Stomach (tissue), 9 donors: Measurements from ENCODE around the gene PATE1. TPM values are rescaled to one million over a fixed set of nuclear protein-coding genes. Genes with fewer than 3 reads are reported as not detected.

ENCODE experiments used
- DNase-seq, 2 donors: peaks; one replicate each; pipeline versions ENCODE4 v3.0.0 to v3.0.0-alpha.2; 2013 to 2019
- H3K27ac ChIP-seq, 5 donors: fragments of 200-600 bp in 4 of 5; sonication (generic) in 4 of 5; one replicate each; pipeline ENCODE4 v1.5.1; 2013 to 2019; ENCODE audit warnings: mild to moderate bottlenecking in 1 of 5, moderate library complexity in 1 of 5
- H3K27me3 ChIP-seq, 3 donors: fragments of 200-600 bp; sonication (generic); one replicate each; pipeline ENCODE4 v1.5.1; 2017 to 2019; ENCODE audit warnings: mixed run types in 1 of 3
- H3K36me3 ChIP-seq, 4 donors: fragments of 200-600 bp; sonication (generic); 1 replicate in 3 of 4; 2 replicates in 1 of 4; pipeline ENCODE4 v1.5.1; 2016 to 2019
- H3K4me1 ChIP-seq, 4 donors: fragments of 200-600 bp; sonication (generic); one replicate each; pipeline ENCODE4 v1.5.1; 2016 to 2019
- H3K4me3 ChIP-seq, 4 donors: fragments of 200-600 bp; sonication (generic) in 3 of 4; one replicate each; pipeline ENCODE4 v1.5.1; 2016 to 2019; ENCODE audit warnings: mild to moderate bottlenecking in 1 of 4
- H3K9me3 ChIP-seq, 4 donors: fragments of 200-600 bp; sonication (generic); one replicate each; pipeline ENCODE4 v1.5.1; 2016 to 2019
- CTCF ChIP-seq, 7 experiments: fragments of 450-650 bp in 4 of 7; fragments of 200-600 bp in 3 of 7; sonication (generic) in 3 of 7; IDR thresholded peaks; one replicate each; pipeline ENCODE4 v1.5.1; 2016 to 2019; ENCODE audit warnings: antibody characterized with exemption in 7 of 7, control low read depth in 2 of 7, mild to moderate bottlenecking in 1 of 7
- EP300 ChIP-seq: sonication (generic); formaldehyde crosslinking; IDR thresholded peaks from one replicate; pipeline ENCODE4 v1.6.1; 2017; ENCODE audit warnings: antibody characterized with exemption
- POLR2A ChIP-seq, 4 donors: fragments of 450-650 bp; IDR thresholded peaks; one replicate each; pipeline ENCODE4 v1.6.1; 2016; ENCODE audit warnings: antibody characterized with exemption in 4 of 4, control low read depth in 2 of 4, mild to moderate bottlenecking in 1 of 4, moderate library complexity in 1 of 4
- POLR2AphosphoS5 ChIP-seq, 3 donors: sonication (generic); formaldehyde crosslinking; IDR thresholded peaks; one replicate each; pipeline ENCODE4 v1.6.1; 2016; ENCODE audit warnings: antibody characterized with exemption in 3 of 3
- WGBS, 5 donors: extraction: QIAGEN DNeasy Blood & Tissue Kit in 3 of 5; methylation state at CpG; one replicate each; pipeline versions ENCODE4 v1.1.5 to v1.1.7; 2013 to 2018; 5-methylcytosine and 5-hydroxymethylcytosine counted together
- intact Hi-C: fragments of 100-400 bp; cut with DNase I; formaldehyde crosslinking; loops from one replicate; pipeline ENCODE4 v1.15.1; 2023; ENCODE audit warnings: low total_unique reads
- polyA plus RNA-seq, 3 donors: library from polyadenylated mRNA; stranded (reverse); fragments of 200-250 nt; gene quantifications; one replicate each; pipeline ENCODE4 v1.2.3, GENCODE V29; 2013
- total RNA-seq, 5 donors: library from RNA; depleted of rRNA; stranded (reverse); fragments of >200 nt; gene quantifications; one replicate each; pipeline versions ENCODE4 v1.1.0 to v1.2.3, GENCODE V29; 2014 to 2016
- donor health status: healthy with polysubstance abuse.
- donor health status: Bipolar disorder and iron deficiency.
- donor health status: healthy.

PATE1 gene
- total and polyA plus RNA-seq, 8 donors, result not detected

GRCh38 chr11:125750629-125751028, 4.5 kb downstream of the PATE1 start:
- H3K4me1 ChIP-seq, result no peaks in the 10 kb centered on the region
- WGBS, 5 donors, result 33 to 42% (median 35%) methylated on average over 2 of the region's 2 CpGs
- no peak overlapping the region for H3K4me3 ChIP-seq
- intact Hi-C loops, result no loop called here
- no peaks in the 10 kb centered on the region for H3K27me3 ChIP-seq
- no peak overlapping the region for H3K27ac ChIP-seq
- DNase-seq, result no peak
- no peaks in the 10 kb centered on the region for H3K9me3 ChIP-seq
- H3K36me3 ChIP-seq, result no peaks in the 10 kb centered on the region
- TF ChIP-seq CTCF (IDR thresholded peaks at IDR 0.05) (no peak), POLR2AphosphoS5 (IDR thresholded peaks at IDR 0.05) (no peak), EP300 (no peak), POLR2A (IDR thresholded peaks at IDR 0.05) (no peak)

- intact Hi-C loops, result no loop called here
- 43 to 71% (median 63%) methylated on average over 5 to 7 of the region's 7 CpGs for WGBS, 5 donors
- peaks cover 0 to 10% (median 7%) of the 10 kb centered on the region in 4 donors for H3K9me3 ChIP-seq
- H3K36me3 ChIP-seq, result no peaks in the 10 kb centered on the region
- no peaks in the 10 kb centered on the region for H3K4me1 ChIP-seq
- no peak overlapping the region for H3K27ac ChIP-seq
- TF ChIP-seq CTCF (IDR thresholded peaks at IDR 0.05), result no peak
- TF ChIP-seq EP300, result no peak
- no peak for TF ChIP-seq POLR2AphosphoS5 (IDR thresholded peaks at IDR 0.05)
- no peak for TF ChIP-seq POLR2A (IDR thresholded peaks at IDR 0.05)
- no peaks in the 10 kb centered on the region for H3K27me3 ChIP-seq
- no peak for DNase-seq
- no peak overlapping the region for H3K4me3 ChIP-seq
These were observed 10.0 kb downstream of the PATE1 start for GRCh38 chr11:125756050-125756449.

DNA sequence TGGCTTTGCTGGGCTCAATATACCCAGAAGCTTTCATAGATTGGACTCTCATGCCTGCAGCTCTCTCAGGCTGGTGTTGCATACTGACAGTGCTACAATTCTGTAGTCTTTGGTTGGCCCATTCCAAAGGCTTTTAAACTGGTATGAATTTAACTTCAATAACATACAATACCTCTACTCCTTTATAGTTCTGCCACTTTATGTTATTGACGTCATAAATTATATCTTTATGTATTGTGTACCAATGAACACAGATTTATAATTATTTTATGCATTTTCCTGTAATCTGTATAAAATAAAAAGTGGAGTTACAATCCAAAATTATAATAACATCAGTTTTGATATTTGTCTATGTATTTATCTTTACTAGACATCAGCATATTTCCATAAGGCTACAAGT, 16.4 kb downstream of the PATE1 start:
- intact Hi-C loops, result no loop called here
- Histone ChIP-seq H3K27ac (no peak overlapping the region), H3K4me3 (no peak overlapping the region), H3K36me3 (no peaks in the 10 kb centered on the region), H3K27me3 (no peaks in the 10 kb centered on the region), H3K4me1 (no peaks in the 10 kb centered on the region), H3K9me3 (peaks cover 0 to 7% (median 6%) of the 10 kb centered on the region in 4 donors)
- 81 to 90% (median 87%) methylated on average over 1 of the region's 1 CpG for WGBS, 5 donors
- no peak for DNase-seq
- TF ChIP-seq CTCF (IDR thresholded peaks at IDR 0.05) (no peak), POLR2A (IDR thresholded peaks at IDR 0.05) (no peak), POLR2AphosphoS5 (IDR thresholded peaks at IDR 0.05) (no peak), EP300 (no peak)

DNA sequence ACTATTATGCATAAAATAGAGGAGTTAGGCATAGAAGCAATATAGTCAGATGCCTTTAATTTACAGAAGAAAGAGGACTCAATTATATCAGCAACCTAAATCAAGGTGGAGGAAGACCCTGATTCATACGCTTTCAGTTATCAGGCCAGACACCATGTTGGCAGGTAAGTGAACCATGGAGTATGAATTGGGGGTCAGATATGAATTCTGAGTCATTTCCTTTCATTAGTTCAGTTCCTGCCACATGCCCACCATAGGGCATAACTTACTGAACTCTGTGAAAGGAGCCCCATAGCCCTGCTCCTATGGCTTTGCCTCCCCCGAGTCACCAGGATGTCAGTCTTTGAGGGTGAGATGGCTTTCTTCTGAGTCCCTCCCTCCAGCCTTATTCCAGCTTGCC, 17.4 kb downstream of the PATE1 start:
- no peaks in the 10 kb centered on the region for H3K4me1 ChIP-seq
- no peaks in the 10 kb centered on the region for H3K36me3 ChIP-seq
- H3K9me3 ChIP-seq, result no peaks in the 10 kb centered on the region
- no peak for TF ChIP-seq POLR2AphosphoS5 (IDR thresholded peaks at IDR 0.05)
- no peak overlapping the region for H3K4me3 ChIP-seq
- intact Hi-C loops, result no loop called here
- no peak for DNase-seq
- H3K27ac ChIP-seq, result no peak overlapping the region
- H3K27me3 ChIP-seq, result no peaks in the 10 kb centered on the region
- 92 to 96% (median 93%) methylated on average over 2 of the region's 2 CpGs for WGBS, 5 donors

- no peak for TF ChIP-seq EP300
- TF ChIP-seq CTCF (IDR thresholded peaks at IDR 0.05), result no peak
- TF ChIP-seq POLR2AphosphoS5 (IDR thresholded peaks at IDR 0.05), result no peak
- TF ChIP-seq POLR2A (IDR thresholded peaks at IDR 0.05), result no peak
- intact Hi-C loops, result no loop called here
- H3K27ac ChIP-seq, result no peak overlapping the region
- 56 to 71% (median 56%) methylated on average over 1 of the region's 1 CpG for WGBS, 5 donors
- H3K4me3 ChIP-seq, result no peak overlapping the region
- no peaks in the 10 kb centered on the region for H3K9me3 ChIP-seq
- no peaks in the 10 kb centered on the region for H3K27me3 ChIP-seq
- no peak for DNase-seq
- no peaks in the 10 kb centered on the region for H3K36me3 ChIP-seq
- H3K4me1 ChIP-seq, result no peaks in the 10 kb centered on the region
These were observed 20.2 kb downstream of the PATE1 start for GRCh38 chr11:125766251-125766650.
